GM19467 (cell line): ENCODE results near the gene AXIN1.

Experiments
- ATAC-seq: cut with Tn5 transposase; IDR thresholded peaks from one replicate; pipeline ENCODE4 v1.9.1; 2021; ENCODE audit warnings: mild to moderate bottlenecking, moderate library complexity; ENCODE audit not compliant: unreplicated experiment

The AXIN1 gene

GRCh38 chr16:253833-254232, 98.7 kb downstream of the AXIN1 start:
- no peak for ATAC-seq

GRCh38 chr16:252366-253337, 99.9 kb downstream of the AXIN1 start:
- ATAC-seq, result no peak

GRCh38 chr16:249431-249830, 103.1 kb downstream of the AXIN1 start:
- ATAC-seq, result no peak

GRCh38 chr16:247027-247426, 105.5 kb downstream of the AXIN1 start:
- no peak for ATAC-seq

- ATAC-seq, result no peak
Measured at GRCh38 chr16:245105-245504, 107.4 kb downstream of the AXIN1 start.

- ATAC-seq, result no peak
Measured at GRCh38 chr16:243348-243747, 109.2 kb downstream of the AXIN1 start.

GRCh38 chr16:242281-242680, 110.2 kb downstream of the AXIN1 start:
- ATAC-seq, result no peak

GRCh38 chr16:240559-240958, 112.0 kb downstream of the AXIN1 start:
- ATAC-seq, result no peak

GRCh38 chr16:239948-240277, 112.6 kb downstream of the AXIN1 start:
- no peak for ATAC-seq
